Astrocyte (in vitro differentiated cells and primary cell): ENCODE data around the gene NGB.

ENCODE experiments used
- EZH2 ChIP-seq: IDR thresholded peaks from 2 replicates; pipeline ENCODE4 v1.6.1; 2012; ENCODE audit warnings: mild to moderate bottlenecking, low read length, inconsistent platforms; ENCODE audit not compliant: insufficient read depth
- TF ChIP-seq, protein P1 (sequence below): IDR thresholded peaks from 2 replicates; pipeline ENCODE4 v1.5.1; 2011; ENCODE audit warnings: low read depth, mild to moderate bottlenecking, inconsistent platforms, low read length, moderate library complexity; ENCODE audit not compliant: insufficient read depth

DNA sequence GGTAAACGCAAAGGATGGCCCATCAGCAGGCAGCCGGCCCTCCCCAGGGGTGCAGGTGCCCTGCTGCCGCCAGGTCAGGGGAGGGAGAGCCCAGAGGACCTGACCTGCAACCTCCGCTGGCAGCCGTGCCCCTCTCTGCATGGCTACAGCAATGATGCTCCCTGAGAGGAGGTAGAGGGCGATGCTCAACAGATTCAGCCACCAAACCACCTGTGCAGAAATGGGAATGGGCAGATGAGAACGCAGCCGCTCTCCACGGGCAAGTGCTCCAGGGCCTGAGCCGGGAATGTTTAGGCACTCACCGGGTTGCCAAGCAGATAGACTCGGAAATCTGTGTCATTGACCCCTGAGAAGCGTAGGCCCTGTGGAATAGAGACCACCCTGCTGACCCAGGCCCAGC is 8.7 kb upstream of the NGB start:
- TF ChIP-seq, protein P1, sequence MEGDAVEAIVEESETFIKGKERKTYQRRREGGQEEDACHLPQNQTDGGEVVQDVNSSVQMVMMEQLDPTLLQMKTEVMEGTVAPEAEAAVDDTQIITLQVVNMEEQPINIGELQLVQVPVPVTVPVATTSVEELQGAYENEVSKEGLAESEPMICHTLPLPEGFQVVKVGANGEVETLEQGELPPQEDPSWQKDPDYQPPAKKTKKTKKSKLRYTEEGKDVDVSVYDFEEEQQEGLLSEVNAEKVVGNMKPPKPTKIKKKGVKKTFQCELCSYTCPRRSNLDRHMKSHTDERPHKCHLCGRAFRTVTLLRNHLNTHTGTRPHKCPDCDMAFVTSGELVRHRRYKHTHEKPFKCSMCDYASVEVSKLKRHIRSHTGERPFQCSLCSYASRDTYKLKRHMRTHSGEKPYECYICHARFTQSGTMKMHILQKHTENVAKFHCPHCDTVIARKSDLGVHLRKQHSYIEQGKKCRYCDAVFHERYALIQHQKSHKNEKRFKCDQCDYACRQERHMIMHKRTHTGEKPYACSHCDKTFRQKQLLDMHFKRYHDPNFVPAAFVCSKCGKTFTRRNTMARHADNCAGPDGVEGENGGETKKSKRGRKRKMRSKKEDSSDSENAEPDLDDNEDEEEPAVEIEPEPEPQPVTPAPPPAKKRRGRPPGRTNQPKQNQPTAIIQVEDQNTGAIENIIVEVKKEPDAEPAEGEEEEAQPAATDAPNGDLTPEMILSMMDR, result no peak
- TF ChIP-seq EZH2, result no peak
